ENCODE data around the gene FAM53C.

FAM53C gene

DNA sequence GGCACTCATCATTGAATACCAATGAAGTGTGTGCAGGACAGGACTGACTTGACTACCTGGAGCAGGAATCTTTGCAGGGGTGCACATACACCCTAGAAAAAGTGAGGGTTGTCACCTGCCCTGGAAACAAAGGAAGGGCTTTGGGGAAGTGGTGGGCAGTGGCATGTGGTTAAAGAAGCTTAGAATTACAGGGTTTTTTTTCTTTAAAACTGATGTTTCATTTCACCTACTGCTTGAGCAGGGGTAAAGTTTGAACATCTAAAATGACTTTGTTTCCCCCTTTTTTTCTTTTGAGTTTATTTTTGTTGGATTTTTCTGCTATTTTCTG, 12.5 kb downstream of the FAM53C start:
- TF ChIP-seq, protein P1, sequence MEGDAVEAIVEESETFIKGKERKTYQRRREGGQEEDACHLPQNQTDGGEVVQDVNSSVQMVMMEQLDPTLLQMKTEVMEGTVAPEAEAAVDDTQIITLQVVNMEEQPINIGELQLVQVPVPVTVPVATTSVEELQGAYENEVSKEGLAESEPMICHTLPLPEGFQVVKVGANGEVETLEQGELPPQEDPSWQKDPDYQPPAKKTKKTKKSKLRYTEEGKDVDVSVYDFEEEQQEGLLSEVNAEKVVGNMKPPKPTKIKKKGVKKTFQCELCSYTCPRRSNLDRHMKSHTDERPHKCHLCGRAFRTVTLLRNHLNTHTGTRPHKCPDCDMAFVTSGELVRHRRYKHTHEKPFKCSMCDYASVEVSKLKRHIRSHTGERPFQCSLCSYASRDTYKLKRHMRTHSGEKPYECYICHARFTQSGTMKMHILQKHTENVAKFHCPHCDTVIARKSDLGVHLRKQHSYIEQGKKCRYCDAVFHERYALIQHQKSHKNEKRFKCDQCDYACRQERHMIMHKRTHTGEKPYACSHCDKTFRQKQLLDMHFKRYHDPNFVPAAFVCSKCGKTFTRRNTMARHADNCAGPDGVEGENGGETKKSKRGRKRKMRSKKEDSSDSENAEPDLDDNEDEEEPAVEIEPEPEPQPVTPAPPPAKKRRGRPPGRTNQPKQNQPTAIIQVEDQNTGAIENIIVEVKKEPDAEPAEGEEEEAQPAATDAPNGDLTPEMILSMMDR (conservative IDR thresholded peaks at IDR 0.05; ENCODE audit: low read depth): no peak
- H3K27ac ChIP-seq: peak overlapping the region; percentile 68; the same call in 1 of the 2 replicates
- POLR2A ChIA-PET (ENCODE audit: low non-redundant PET): interaction anchor here (0.6 kb wide), 1 partner anchor 1635 kb away, joined by 5 read pairs; no protein-coding TSS in a partner anchor
- CTCF ChIA-PET: interaction anchor here (0.6 to 1.5 kb wide), 3 partner anchors 11 to 1231 kb away, joined by 4 to 8 read pairs (median 4); partner anchors contain the start of gene CDC25C
- DNase-seq (ENCODE audit: low spot score): no peak

DNA sequence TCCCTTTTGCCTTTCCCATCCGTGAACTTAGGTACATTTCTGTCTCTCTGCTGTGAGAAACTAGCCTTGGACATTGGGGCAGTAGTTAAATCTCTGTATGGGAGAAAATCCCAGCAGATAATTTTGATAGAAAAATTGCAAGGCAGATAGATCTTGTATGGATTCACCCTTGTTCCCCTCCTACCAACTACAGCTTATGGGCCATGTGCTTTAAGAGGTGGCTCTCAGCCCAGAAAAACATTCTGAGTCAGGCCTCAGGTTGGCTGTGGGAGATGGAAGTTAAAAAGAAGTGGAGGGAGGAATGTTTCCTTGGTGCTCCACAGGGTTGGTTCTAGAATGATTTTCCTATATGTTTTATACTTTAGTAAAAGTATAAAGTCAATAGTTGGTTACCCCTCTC, 13.0 kb downstream of the FAM53C start:
- TF ChIP-seq, protein P1 (conservative IDR thresholded peaks at IDR 0.05; ENCODE audit: low read depth): no peak
- no peak overlapping the region for H3K27ac ChIP-seq
- DNase-seq (ENCODE audit: low spot score): peak; percentile 39
- ChIA-PET CTCF (interaction anchor here (0.7 to 2.9 kb wide), 5 partner anchors 11 to 110 kb away, joined by 3 to 86 read pairs (median 8); partner anchors contain the start of genes CDC25C and FAM53C), POLR2A (ENCODE audit: low non-redundant PET) (interaction anchor here (0.6 kb wide), 1 partner anchor 1635 kb away, joined by 5 read pairs; no protein-coding TSS in a partner anchor)

DNA sequence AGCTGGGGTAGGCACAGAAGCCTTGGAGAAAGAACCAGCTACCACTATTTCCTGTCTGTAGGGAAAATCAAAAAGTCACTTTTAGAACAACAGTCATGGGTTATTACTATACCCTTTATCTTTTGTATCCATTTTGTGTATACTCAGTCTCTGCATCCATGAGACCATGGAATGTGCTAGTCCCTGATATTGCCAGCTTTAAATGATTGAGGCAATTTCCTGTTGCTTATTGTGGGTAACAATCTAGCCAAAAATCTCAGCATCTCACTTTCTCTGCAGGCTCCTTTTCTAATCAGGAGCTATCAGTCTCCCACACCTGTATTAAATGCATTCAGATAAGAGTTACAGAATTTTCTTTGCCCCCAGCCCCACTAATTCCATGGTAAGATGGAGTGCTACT, 13.5 kb downstream of the FAM53C start:
- H3K27ac ChIP-seq: no peak overlapping the region
- POLR2A ChIA-PET (ENCODE audit: low non-redundant PET): interaction anchor here (1.4 kb wide), 1 partner anchor 14 kb away, joined by 12 read pairs; the partner anchor contains the start of gene FAM53C
- CTCF ChIA-PET: interaction anchor here (0.6 to 2.9 kb wide), 14 partner anchors 8 to 308 kb away, joined by 3 to 86 read pairs (median 4); partner anchors contain the start of genes CDC25C and FAM53C
- TF ChIP-seq, protein P1 (conservative IDR thresholded peaks at IDR 0.05; ENCODE audit: low read depth): no peak
- no peak for DNase-seq (ENCODE audit: low spot score)

DNA sequence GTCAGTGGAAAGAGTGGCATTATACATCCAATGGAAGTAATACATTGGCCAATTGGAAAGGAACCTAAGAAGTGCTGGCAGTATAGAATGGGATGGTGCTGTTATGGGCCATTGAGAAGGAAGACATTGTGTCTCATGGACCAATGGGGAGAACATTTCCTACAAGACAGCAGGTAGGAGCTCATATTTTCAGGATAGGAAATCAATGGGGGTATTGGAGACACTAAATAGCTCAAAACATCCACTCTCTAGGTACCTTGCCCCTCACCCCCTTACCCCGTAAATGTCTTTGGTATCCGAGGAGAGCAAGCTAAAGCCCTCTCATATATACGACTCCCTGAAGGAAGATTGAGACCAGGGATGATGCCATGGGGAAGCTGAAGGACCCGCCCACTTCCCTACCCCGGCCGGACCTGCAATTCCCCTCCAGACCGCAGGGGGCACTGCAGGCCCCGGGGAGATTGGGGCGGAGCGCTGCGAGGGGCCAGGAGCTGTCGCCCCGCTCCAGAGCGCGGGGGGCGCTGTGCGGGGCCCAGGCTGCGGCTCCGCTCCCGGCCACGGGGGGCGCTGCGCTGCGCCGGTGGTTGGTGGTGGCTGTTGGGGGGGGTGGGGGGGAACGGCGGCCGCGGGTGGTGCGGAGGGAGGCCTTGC, 14.1 kb downstream of the FAM53C start, which contains the start of gene KDM3B:
TSS of gene KDM3B (plus strand) at position 615 of the 651 bp plus-strand sequence. CDS start 111 bp downstream, outside the sequence.
- TF ChIP-seq, protein P1 (conservative IDR thresholded peaks at IDR 0.05; ENCODE audit: low read depth): peak; percentile 100
- DNase-seq (ENCODE audit: low spot score): peak; percentile 95
- H3K27ac ChIP-seq: peak within 1 kb of the TSS; percentile 92
- POLR2A ChIA-PET (ENCODE audit: low non-redundant PET): interaction anchor here (0.6 to 1.8 kb wide), 5 partner anchors 13 to 174 kb away, joined by 3 to 12 read pairs (median 6); partner anchors contain the start of genes CDC25C and FAM53C
- CTCF ChIA-PET: interaction anchor here (0.6 to 2.9 kb wide), 43 partner anchors 8 to 474 kb away, joined by 3 to 86 read pairs (median 4); partner anchors contain the start of genes CDC23, CDC25C, FAM53C and KIF20A

DNA sequence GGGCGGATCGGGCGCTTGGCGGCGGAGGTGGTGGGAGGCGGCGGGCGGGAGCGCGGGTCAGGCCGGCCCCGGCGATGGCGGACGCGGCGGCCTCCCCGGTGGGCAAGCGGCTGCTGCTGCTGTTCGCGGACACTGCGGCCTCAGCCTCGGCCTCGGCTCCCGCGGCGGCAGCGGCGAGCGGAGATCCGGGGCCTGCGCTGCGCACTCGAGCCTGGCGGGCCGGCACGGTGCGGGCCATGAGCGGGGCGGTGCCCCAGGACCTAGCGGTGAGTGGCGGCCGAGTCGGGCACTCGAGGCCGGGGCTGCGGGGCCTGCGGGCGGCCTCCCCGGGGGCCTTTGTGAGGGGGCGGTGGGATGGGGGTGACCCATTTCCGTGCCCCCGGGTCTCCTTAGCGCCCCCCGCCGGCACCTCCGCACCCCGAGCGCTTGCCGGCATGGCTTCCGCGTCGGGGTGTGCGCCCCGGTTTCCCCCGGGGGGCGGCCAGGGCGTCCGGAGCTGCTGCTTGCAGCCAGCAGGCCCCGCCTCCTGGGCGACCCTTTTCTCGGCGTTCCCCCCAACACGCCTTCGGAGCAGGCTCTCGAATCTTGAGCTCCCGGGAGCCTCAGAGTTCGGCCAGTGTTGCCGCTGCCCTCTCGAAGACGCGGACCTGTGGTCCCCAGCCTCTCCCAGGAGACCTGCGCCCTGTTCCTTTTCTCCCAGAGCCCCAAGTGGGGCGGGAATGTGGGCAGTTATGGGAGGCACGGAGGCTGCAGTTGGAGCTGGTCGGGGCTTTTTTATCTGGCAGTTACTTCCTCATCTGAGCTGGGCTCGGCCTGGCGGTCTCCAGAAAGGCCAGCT, 14.9 kb downstream of the FAM53C start:
- TF ChIP-seq, protein P1 (conservative IDR thresholded peaks at IDR 0.05; ENCODE audit: low read depth): peak; percentile 78; the same call in 1 of the 2 replicates
- POLR2A ChIA-PET (ENCODE audit: low non-redundant PET): interaction anchor here (0.6 to 1.8 kb wide), 5 partner anchors 13 to 175 kb away, joined by 3 to 12 read pairs (median 6); partner anchors contain the start of genes CDC25C and FAM53C

More for the DNA sequence above, 14.9 kb downstream of the FAM53C start:
- peak overlapping the region; percentile 92 for H3K27ac ChIP-seq
- CTCF ChIA-PET: interaction anchor here (0.5 to 2.9 kb wide), 38 partner anchors 9 to 515 kb away, joined by 3 to 86 read pairs (median 4); partner anchors contain the start of genes CDC23, CDC25C, FAM53C and KIF20A
- peak; percentile 58 for DNase-seq (ENCODE audit: low spot score)

All from RWPE1 (cell line).